T follicular helper cell (primary cell): Measurements from ENCODE around the gene IQCF5.
"Not testable (repeated sequence)": the region's sequence is repeated elsewhere in the genome, so short reads cannot be mapped to it uniquely, and the experiment has no call there.

Experiments used
- DNase-seq: peaks from one replicate; pipeline ENCODE4 v3.0.0-alpha.2; 2020; ENCODE audit warnings: low read depth
- total RNA-seq, 2 experiments: gene quantifications; one replicate each; lab custom pipeline; 2026; lab: John Stamatoyannopoulos, UW

IQCF5 gene
- 0 reads per million in 2 experiments for total RNA-seq

- no peak for DNase-seq
These were observed at the start of gene IQCF5 for GRCh38 chr3:51875501-51875900. TSS of gene IQCF5 (minus strand) at chr3:51875601. CDS start at chr3:51875531, 70 bp downstream.

DNA sequence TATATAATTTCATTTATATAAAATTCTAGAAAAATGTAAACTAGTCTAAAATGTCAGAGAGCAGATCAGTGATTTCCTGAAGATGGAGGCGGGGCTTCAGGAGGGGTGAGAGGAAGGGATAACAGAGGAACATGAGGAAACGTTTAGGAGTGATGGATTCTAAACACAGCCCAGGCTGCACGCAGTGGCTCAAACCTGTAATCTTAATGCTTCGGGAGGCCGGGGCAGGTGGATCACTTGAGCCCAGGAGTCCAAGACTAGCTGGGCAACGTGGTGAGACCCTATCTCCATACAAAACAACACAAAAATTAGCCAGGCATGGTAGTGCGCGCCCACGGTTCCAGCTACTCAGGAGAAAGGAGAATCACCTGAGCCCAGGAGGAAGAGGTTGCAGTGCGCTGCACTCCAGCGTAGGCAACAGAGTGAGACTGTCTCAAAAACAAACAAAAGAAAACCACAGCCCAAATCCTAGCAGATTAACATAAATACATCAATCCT is 45.7 kb upstream of the IQCF5 start:
- DNase-seq: no peak

- no peak for DNase-seq
These were observed 41.0 kb upstream of the IQCF5 start for GRCh38 chr3:51916418-51916817.

DNA sequence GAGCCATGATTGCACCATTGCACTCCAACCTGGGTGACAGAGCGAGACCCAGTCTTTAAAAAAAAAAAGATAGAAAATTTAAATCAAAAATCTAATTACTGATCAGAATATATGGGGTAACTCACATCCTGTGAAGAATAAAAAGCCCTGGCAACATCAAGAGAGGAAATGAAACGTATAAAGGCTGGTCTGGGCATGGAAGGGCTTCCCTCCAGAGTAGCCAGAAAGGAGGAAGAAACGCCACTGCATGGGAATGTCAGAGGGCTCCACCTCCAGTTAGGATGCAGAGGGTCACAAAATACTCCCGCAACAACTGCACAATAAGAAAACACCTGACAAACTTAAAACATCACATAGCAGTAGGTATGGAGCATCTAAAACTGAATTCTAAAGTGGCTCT is 32.6 kb upstream of the IQCF5 start:
- DNase-seq: no peak

DNA sequence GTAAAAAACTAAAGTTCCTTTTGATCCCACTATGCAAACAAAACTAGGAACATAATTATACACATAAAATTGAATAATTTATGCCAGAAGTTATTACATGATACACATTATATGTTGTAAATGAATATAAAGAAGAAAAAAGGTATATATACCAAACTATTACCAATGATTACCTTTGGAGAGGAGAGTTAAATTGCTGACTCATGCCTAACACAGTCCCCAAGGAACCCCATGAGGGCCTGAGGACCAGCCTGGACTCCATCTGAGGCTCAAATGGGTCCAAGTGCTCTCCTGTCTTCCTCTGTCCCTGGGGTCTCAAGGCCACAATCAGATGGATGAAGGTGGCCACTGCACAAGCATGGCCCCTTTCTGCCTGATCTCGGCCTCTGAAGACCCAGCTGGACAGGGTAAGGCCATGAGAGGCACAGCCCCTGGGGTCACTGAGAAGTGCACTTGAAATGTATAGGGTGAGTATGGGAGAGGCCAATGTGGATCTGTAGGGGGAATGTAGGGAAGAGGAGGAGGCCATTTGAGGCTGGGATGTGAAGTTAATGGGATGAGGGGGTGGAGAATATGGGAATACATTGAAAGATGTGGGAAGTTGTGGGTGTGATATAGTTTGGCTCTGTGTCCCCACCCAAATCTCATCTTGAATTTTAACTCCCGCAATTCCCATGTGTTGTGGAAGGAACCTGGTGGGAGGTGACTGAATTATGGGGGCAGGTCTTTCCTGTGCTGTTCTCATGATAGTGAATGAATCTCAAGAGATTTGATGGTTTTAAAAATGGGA is 28.8 kb upstream of the IQCF5 start:
- DNase-seq: no peak

- not testable (repeated sequence) for DNase-seq
These were observed 27.0 kb upstream of the IQCF5 start for GRCh38 chr3:51902361-51902760.

- DNase-seq: not testable (repeated sequence)
These were observed 24.6 kb upstream of the IQCF5 start for GRCh38 chr3:51900043-51900442.

- DNase-seq: no peak
These were observed 22.0 kb upstream of the IQCF5 start for GRCh38 chr3:51897391-51897790.

- no peak for DNase-seq
These were observed 21.4 kb upstream of the IQCF5 start for GRCh38 chr3:51896607-51897305.

DNA sequence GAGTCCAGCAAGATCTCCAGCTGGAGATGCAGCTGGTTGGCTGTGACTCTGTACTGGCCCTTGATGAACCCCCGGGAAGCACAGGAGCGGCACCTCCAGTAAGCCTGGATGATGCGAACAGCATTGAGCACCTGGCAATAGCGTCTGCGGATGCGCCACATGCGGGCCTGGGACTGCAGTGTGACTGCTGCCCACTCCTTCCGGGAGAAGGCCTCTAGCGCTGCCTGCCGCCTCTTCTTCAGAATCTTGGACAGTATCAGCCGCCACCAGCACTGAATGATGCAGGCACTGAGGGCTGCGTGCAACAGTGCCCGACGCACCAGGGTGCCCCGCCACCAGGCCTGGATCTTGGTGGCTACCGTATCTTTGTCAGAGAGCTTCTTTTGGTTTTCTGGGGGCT is 19.5 kb upstream of the IQCF5 start:
- no peak for DNase-seq

- no peak for DNase-seq
These were observed 19.0 kb upstream of the IQCF5 start for GRCh38 chr3:51894391-51894790.

- DNase-seq: no peak
These were observed 16.0 kb upstream of the IQCF5 start for GRCh38 chr3:51891242-51892039.

DNA sequence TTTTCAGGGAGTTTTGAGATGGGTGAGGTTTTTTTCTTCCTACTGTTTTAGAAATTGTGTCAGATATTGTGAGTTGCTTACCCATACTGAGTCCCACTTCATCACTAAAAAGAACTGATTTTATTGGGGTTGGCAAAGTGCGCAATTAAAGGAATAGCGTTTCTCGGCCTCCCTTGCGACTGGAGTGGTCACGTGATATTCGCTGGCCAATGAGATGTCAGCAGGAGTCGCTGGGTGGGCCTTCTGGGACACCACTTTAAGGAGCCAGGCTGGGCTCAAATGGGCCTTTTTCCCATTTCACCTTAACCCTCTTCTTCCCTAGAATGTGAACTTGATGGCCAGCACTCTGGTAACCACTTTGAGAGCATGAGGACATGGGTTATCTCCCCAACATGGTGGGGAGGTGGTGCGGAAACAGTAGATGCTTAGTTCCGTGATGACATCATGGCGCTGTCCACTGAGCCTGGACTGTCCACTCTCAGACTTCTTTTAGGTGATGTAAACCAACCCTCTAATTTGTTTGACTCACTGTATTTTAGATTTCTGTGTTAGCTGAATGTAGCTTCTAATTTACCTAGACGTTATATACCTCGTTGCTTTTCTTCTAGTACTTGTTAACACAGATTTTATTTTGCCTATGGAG is 13.2 kb upstream of the IQCF5 start:
- no peak for DNase-seq

DNA sequence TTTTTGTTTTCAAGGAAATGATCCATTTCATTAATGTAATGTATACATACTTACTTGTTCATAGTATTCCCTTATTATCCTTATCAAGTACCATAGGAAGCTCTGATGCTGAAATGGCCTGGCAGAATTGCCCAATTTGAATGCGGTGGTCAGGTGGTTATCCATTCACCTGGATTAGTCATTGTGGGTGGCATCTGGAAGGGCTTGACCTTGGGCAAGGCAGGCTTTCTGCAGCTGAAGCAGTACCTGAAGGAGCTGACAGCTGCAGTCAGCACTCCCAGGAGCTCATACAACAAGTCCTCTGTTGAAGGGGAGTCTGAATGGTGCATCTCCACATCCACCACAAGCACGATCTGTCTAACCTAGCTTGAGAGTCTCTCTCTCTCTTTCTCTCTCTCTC is 12.2 kb upstream of the IQCF5 start:
- no peak for DNase-seq

- no peak for DNase-seq
These were observed 11.0 kb upstream of the IQCF5 start for GRCh38 chr3:51886447-51886846.

DNA sequence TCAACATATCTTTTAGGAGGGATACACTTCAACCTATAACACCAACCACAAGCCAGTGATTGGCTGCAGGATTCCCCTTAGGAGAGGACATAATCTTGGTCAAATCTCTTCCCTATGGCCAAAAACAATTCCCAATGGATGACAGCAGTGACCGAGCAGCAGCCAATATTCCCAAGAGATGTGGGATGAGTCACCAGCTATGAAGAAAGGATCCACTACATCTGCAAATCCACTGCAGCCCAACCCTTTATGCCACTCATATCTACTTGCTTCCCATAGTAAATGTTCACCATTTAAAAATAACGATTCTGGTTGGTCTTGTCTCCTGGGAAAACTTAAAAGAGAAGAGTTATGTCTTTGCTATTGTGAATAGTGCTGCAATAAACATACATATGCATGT is 4.5 kb upstream of the IQCF5 start:
- DNase-seq: no peak

DNA sequence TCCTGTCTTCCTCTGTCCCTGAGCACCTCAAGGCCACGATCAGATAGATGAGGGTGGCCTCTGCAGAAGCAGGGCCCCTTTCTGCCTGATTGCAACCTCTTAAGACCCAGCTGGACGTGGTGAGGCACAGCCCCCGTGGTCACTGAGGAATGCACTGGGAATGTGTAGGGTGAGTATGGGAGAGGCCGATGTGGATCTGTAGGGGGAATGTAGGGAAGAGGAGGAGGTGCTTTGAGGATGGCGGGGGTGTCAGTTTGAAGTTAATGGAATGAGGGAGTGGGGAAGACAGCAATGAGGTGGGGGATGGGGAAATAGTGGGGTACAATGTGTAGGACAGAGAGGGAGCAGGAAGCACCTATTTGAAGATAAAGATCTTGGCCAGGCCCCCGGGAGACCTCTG is 785 bp upstream of the IQCF5 start:
- DNase-seq: no peak

DNA sequence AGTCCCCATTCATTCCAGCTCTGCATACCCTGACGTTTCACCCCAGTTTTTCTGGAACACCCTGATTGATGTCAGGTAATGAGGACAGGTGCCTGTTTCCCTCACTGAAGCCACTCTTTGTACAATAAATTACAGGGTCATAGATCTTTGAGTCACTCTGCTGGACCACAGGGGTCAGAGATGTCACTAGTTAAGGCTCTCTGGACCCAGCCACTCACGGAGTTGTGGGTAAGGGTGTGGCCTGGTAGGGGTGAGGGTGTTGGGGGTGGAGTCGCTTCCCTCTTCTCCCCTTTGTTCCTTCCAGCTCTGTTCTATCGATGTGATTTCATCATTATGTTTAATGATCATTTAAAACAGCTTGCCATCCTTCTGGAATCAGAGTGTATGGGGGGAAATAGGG is 512 bp downstream of the IQCF5 start:
- no peak for DNase-seq

GRCh38 chr3:51874411-51874810 is 990 bp downstream of the IQCF5 start:
- DNase-seq: no peak

DNA sequence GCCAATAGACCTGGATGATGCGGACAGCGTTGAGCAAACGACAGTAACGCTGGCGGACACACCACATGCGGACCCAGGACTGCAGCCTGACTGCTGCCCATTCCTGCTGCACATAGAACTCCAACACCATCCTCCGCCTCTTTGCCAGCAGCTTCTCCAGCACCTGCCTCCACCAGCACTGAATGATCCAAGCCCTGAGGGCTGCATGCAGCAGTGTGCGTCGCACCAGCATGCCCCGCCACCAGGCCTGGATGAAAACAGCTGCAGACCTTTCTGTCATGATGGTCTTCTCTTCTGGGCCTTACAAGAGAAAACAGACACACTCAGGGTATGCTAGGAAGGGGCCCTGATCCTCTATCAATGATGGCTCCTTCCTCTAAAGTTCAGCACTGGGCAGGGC is 1.5 kb downstream of the IQCF5 start:
- DNase-seq: no peak

GRCh38 chr3:51873253-51873766 is 2.1 kb downstream of the IQCF5 start:
- DNase-seq: no peak

DNA sequence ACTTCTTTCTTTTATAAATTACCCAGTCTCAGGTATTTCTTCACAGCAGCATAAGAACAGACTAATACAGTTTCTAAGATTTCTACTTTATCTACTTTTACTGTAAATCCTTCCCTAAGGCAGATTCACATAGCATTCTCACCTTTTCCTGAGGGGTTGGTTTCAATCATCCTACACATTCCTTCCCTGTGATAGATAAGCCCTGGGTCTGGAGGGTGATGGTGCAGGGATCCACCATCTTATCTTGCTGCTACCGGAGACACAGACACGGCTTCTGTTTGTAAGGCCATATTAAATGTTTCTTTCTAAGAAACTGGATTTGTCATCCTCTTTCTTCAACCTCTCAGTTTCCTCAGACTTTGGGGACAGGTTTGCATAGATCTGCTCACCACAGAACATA is 6.1 kb downstream of the IQCF5 start:
- no peak for DNase-seq
